CD4-positive, alpha-beta T cell treated with Interleukin-2 at 100 ng/mL for 4 hours (primary cell): ENCODE data around the gene TRPM2.

Experiments used
- DNase-seq: peaks from one replicate; pipeline ENCODE4 v3.0.0-alpha.2; 2020; ENCODE audit warnings: low spot score

The TRPM2 gene

DNA sequence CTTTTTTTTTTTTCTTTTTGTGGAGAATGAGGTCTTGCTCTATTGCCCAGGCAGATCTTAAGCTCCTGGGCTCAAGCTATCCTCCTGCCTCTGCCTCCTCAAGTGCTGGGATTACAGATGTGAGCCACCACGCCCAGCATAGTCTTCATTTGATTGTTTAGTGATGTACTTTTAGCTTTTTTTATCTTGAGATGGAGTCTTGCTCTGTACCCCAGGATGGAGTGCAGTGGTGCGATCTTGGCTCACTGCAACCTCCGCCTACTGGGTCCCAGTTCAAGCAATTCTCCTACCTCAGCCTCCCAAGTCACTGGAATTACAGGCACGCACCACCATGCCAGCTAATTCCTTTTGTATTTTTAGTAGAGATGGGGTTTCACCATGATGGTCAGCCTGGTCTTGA lies 77.9 kb downstream of the TRPM2 start:
- DNase-seq = no peak

GRCh38 chr21:44432841-44433790 lies 79.7 kb downstream of the TRPM2 start:
- DNase-seq = no peak

GRCh38 chr21:44433791-44434567 lies 80.6 kb downstream of the TRPM2 start:
- DNase-seq = no peak

DNA sequence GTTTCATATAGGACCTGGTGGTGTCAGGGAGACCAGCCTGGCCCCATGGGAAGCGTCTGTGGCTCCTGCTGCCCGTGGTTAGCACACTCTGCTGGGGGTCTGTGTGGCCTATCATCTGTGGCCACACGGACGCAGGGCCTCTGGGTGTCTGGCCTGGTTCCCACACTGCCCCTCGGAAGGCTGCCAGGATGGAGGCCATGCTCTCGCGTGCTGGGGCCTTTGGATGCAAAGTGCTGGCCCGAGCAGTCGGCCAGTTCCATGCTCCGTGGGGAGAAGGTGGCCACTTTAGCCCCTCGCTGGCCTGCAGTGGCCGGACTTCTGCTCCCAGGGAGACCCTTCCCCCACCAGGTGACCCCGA lies 81.1 kb downstream of the TRPM2 start:
- no peak for DNase-seq

DNA sequence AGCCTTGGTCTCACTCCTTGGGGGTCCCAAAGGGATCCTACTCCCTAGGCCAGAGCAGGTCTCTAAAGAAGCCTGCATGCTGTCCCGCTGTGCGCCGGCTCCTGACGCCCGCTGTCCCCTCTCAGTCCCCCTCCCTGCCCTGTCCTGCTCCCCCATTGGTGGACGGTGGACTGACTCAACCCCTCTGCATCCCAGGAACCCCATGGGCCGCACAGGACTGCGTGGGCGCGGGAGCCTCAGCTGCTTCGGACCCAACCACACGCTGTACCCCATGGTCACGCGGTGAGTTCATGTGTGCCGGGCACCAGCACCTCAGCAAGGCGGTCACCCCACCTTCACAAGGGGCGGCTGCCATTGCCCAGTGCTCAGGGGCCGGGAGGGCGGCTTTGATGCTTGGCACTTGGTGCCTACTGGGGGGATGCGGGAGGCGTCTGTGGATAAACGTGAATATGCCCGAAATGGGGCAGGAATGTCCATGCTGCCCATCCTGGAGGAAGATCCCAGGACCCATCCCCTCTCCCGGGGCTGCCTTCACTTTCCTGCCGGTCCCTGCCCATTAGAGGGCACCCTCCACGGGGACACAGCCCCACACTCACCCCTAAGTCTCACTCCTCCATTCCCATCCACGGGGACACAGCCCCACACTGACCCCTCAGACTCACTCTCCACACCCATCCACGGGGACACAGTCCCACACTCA lies 81.7 kb downstream of the TRPM2 start:
- DNase-seq = no peak

- no peak for DNase-seq
Measured at GRCh38 chr21:44436111-44436611, 82.7 kb downstream of the TRPM2 start.

DNA sequence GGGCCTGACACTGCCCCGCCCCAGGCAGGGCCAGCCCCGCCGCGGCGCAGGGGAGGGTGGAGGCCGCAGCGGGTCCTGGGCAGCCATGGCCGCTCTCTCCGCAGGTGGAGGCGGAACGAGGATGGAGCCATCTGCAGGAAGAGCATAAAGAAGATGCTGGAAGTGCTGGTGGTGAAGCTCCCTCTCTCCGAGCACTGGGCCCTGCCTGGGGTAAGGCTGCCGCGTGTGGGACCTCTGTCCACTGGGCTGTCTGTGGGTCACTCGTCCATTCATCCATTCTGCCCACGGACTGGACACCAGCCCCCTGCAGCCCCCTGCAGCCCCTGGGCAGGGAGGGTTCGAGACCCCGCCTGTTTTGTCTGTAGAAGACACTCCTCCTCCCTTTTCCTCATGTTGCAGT lies 83.5 kb downstream of the TRPM2 start:
- DNase-seq = no peak

DNA sequence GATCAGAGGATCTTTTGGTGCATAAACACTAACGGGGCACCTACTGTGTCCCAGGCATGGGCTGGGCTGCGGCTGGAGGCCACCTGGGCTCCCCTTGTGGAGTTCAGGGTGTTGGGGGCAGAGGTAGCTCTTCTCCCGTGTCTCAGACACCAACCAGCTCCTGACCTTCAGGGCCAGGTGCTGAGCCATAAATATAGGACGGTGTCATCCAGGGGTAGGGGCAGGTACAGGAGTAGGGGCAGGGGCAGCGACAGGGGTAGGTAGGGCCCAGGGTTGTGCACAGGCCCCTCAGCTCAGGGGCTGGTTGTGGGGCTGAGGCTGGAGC lies 83.9 kb downstream of the TRPM2 start:
- DNase-seq = no peak

DNA sequence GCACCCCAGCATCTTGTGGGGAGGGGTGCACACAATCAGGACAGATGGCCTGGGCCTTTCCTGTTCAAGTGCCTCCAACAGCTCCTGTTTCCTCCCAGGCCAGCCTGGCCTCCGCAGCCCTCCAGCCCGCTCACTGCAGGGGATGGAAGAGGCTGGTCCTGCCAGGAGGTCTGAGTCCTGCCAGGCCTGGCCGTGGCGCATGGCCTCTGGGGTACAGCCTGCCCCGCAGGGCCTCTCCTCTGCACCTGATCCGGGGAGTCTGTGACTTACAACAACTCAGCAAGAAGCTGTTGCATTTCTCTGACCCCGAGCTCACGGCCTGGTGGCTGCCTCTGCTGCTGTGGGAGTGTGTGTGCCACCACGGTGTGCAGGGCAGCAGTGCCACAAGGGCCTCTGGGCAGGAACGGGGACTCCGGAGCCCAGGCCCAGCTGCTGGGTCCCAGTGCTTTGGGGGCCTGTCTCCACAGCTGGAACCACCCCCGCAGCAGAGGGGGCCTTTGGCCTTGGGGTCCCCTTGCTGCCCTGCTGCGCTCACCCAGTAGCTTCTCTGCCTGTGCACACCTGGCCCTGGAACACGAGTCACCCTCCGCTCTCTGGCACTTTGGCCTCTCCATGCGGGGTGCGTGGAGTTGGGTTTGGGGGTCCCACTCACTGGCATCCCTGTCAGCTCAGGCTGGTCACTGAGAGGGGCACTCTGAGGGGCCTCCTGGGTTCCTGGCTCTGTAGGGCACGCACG lies 84.4 kb downstream of the TRPM2 start:
- DNase-seq = no peak

- DNase-seq = no peak
Measured at GRCh38 chr21:44438531-44439210, 85.2 kb downstream of the TRPM2 start.

GRCh38 chr21:44439211-44439600 lies 85.8 kb downstream of the TRPM2 start:
- no peak for DNase-seq

- no peak for DNase-seq
Measured at GRCh38 chr21:44440241-44441040, 87.0 kb downstream of the TRPM2 start.

DNA sequence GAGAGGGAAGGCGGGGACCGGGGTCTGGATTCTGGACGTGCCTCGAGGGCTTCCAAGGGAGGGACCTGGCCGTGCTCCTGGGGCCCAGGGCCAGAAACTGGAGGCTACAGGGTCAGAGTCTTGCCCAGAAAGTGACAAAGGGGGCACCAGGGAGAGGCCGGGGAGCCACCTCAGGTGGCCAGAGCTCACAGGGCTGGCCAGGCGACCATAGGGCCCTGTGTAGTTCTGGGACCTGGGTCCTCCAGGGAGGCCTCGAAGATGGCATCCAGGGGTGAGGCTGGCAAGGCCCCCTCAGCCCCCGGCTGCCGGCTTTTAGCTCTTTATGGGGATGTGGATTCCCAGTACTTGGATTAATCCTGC lies 87.6 kb downstream of the TRPM2 start:
- no peak for DNase-seq

- DNase-seq = no peak
Measured at GRCh38 chr21:44441581-44442265, 88.3 kb downstream of the TRPM2 start.

DNA sequence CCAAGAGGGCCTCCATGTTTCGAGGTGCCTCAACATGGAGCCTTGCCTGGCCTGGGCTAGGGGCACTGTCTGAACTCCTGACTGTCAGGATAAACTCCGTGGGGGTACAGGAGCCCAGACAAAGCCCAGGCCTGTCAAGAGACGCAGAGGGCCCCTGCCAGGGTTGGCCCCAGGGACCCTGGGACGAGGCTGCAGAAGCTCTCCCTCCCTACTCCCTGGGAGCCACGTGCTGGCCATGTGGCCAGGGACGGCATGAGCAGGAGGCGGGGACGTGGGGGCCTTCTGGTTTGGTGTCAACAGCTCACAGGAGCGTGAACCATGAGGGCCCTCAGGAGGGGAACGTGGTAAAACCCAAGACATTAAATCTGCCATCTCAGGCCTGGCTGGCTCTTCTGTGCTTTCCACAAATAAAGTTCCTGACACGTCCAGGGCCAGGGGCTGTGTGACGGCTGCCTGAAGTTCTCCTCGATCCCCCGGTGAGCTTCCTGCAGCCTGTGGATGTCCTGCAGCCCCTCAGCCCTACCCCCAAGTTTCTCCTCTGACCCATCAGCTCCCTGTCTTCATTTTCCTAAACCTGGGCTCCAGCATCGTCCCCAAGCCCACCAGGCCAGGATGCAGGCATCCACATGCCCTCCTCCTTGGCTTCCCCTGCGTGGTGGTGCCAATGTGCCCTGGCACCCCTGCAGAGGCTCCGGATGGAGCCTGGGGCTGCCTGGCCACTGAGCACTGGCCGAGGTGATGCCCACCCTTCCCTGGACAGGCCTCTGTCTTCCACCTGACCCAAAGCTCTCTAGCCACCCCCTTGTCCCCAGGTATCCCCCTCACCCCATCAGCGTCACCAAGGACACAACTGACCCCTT lies 89.1 kb downstream of the TRPM2 start:
- DNase-seq = no peak

DNA sequence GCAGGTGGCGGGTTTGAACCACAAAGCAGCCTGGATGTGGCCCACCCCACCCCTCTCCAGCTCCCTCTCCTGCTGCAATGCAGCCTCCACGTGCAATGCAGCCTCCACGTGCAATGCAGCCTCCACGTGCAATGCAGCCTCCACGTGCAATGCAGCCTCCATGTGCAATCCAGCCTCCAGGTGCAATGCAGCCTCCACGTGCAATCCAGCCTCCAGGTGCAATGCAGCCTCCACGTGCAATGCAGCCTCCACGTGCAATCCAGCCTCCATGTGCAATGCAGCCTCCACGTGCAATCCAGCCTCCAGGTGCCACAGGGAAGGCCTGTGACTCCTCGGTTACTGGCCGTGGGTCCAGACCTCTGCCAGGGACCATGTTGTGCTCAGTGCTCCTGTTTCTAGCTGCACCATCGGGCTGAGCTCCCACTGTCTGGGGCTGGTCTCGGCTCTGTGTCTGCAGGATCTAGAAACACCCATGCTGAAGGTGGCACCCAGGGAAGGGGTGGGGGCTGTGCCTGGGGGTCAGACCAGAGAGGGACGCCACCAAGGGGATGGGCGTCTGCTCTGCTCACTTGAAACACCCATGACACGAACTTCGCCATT lies 90.0 kb downstream of the TRPM2 start:
- no peak for DNase-seq

GRCh38 chr21:44443891-44444285 lies 90.5 kb downstream of the TRPM2 start:
- DNase-seq = no peak

DNA sequence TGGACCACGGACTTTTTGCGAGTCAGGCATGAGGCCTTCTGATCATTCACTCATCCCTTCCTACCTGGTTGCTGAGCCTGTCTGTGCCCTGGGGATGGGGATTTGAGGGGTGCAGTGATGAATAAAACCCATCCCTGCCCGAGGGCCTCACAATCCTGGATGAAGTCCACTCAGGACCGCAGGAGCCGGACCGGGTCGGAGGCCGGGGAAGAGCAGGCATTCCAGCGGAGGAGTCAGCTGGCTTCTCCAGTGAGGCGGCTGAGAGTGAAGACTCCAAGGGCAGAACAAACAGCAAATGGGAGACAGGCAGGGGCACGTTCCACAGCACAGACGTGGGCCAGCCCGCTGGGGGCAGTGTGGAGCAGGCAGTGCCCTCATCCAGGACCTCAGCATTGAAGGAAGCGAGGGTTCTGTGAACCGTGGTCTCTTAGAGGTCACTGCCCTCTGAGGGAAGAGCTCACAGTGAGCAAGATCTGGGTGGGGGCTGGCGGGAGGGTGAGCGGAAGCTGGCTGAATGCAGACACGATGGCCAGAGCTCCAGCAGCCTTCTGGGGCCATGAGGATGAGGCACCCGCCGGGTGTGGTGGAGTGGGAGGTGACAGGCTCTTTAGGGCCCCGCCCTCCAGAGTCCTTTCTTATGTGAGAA lies 91.0 kb downstream of the TRPM2 start:
- DNase-seq = no peak
